ENCODE data around the gene HAVCR2.

DNA sequence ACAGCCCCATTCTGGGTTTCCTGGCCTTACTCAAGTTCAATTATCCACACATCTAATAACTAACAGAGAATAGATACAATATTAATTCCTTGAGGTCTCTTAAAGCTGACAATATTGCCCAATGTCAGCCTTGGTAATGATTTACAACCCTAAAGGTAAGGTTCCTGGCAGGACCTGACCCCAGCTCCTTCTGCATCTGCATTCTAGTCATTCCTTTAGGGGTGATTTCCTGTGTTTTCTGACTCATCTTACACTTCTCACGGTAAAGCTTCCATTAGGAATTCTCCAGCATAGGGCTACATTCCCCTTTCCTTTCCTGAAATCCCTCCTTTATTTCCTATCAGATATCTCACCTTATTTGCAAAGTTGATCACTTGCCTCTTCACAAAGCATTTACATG, 59.2 kb downstream of the HAVCR2 start:
- TF ChIP-seq, protein P1, sequence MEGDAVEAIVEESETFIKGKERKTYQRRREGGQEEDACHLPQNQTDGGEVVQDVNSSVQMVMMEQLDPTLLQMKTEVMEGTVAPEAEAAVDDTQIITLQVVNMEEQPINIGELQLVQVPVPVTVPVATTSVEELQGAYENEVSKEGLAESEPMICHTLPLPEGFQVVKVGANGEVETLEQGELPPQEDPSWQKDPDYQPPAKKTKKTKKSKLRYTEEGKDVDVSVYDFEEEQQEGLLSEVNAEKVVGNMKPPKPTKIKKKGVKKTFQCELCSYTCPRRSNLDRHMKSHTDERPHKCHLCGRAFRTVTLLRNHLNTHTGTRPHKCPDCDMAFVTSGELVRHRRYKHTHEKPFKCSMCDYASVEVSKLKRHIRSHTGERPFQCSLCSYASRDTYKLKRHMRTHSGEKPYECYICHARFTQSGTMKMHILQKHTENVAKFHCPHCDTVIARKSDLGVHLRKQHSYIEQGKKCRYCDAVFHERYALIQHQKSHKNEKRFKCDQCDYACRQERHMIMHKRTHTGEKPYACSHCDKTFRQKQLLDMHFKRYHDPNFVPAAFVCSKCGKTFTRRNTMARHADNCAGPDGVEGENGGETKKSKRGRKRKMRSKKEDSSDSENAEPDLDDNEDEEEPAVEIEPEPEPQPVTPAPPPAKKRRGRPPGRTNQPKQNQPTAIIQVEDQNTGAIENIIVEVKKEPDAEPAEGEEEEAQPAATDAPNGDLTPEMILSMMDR (IDR thresholded peaks at IDR 0.05) = no peak
- TF ChIP-seq CHD2 (IDR thresholded peaks at IDR 0.05; ENCODE audit: low read length, partially characterized antibody) (no peak), ELF1 (IDR thresholded peaks at IDR 0.05) (no peak), JUND (IDR thresholded peaks at IDR 0.05) (no peak), EP300 (IDR thresholded peaks at IDR 0.05; ENCODE audit: borderline replicate concordance in 1 of 2, low read depth in 1 of 2, low read length in 1 of 2) (no peak), POLR2AphosphoS5 (IDR thresholded peaks at IDR 0.05; ENCODE audit: low read depth, low read length) (no peak), NFIC (IDR thresholded peaks at IDR 0.05; ENCODE audit: borderline replicate concordance) (no peak), SIN3A (IDR thresholded peaks at IDR 0.05; ENCODE audit: borderline replicate concordance, low read depth, low read length) (no peak)
- TF ChIP-seq, protein P2, sequence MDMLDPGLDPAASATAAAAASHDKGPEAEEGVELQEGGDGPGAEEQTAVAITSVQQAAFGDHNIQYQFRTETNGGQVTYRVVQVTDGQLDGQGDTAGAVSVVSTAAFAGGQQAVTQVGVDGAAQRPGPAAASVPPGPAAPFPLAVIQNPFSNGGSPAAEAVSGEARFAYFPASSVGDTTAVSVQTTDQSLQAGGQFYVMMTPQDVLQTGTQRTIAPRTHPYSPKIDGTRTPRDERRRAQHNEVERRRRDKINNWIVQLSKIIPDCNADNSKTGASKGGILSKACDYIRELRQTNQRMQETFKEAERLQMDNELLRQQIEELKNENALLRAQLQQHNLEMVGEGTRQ (IDR thresholded peaks at IDR 0.05; ENCODE audit: borderline replicate concordance, low read depth, low read length) = no peak

Data from SK-N-SH (cell line).